ENCODE measurements around the gene OMG.

DNA sequence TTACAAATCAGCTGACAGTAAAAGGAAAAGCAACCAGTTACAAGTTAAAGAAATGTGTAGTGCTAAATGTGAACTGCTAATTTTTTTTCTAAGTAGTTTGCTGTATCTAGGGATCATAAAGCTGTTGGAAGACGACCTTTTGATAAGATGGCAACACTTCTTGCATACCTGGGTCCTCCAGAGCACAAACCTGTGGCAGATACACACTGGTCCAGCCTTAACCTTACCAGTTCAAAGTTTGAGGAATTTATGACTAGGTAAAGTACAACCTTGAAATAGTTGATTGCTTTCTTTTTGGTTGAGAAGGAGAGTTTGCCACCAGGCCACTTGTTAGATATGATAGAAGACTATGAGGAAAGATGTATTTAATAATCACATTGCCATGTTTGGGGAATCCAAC is 35.4 kb downstream of the OMG start:
- TF ChIP-seq, protein P1, sequence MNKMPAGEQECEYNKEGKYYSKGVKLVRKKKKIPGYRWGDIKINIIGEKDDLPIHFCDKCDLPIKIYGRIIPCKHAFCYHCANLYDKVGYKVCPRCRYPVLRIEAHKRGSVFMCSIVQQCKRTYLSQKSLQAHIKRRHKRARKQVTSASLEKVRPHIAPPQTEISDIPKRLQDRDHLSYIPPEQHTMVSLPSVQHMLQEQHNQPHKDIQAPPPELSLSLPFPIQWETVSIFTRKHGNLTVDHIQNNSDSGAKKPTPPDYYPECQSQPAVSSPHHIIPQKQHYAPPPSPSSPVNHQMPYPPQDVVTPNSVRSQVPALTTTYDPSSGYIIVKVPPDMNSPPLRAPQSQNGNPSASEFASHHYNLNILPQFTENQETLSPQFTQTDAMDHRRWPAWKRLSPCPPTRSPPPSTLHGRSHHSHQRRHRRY (tag by site-specific recombination; IDR thresholded peaks at IDR 0.05) = no peak
- TF ChIP-seq, protein P2, sequence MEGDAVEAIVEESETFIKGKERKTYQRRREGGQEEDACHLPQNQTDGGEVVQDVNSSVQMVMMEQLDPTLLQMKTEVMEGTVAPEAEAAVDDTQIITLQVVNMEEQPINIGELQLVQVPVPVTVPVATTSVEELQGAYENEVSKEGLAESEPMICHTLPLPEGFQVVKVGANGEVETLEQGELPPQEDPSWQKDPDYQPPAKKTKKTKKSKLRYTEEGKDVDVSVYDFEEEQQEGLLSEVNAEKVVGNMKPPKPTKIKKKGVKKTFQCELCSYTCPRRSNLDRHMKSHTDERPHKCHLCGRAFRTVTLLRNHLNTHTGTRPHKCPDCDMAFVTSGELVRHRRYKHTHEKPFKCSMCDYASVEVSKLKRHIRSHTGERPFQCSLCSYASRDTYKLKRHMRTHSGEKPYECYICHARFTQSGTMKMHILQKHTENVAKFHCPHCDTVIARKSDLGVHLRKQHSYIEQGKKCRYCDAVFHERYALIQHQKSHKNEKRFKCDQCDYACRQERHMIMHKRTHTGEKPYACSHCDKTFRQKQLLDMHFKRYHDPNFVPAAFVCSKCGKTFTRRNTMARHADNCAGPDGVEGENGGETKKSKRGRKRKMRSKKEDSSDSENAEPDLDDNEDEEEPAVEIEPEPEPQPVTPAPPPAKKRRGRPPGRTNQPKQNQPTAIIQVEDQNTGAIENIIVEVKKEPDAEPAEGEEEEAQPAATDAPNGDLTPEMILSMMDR (tag by site-specific recombination; IDR thresholded peaks at IDR 0.05) = no peak
- TF ChIP-seq, protein P3, sequence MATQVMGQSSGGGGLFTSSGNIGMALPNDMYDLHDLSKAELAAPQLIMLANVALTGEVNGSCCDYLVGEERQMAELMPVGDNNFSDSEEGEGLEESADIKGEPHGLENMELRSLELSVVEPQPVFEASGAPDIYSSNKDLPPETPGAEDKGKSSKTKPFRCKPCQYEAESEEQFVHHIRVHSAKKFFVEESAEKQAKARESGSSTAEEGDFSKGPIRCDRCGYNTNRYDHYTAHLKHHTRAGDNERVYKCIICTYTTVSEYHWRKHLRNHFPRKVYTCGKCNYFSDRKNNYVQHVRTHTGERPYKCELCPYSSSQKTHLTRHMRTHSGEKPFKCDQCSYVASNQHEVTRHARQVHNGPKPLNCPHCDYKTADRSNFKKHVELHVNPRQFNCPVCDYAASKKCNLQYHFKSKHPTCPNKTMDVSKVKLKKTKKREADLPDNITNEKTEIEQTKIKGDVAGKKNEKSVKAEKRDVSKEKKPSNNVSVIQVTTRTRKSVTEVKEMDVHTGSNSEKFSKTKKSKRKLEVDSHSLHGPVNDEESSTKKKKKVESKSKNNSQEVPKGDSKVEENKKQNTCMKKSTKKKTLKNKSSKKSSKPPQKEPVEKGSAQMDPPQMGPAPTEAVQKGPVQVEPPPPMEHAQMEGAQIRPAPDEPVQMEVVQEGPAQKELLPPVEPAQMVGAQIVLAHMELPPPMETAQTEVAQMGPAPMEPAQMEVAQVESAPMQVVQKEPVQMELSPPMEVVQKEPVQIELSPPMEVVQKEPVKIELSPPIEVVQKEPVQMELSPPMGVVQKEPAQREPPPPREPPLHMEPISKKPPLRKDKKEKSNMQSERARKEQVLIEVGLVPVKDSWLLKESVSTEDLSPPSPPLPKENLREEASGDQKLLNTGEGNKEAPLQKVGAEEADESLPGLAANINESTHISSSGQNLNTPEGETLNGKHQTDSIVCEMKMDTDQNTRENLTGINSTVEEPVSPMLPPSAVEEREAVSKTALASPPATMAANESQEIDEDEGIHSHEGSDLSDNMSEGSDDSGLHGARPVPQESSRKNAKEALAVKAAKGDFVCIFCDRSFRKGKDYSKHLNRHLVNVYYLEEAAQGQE (tag by site-specific recombination; IDR thresholded peaks at IDR 0.05) = no peak
- TF ChIP-seq KLF7 (tag by site-specific recombination; IDR thresholded peaks at IDR 0.05; ENCODE audit: borderline replicate concordance) = no peak
- no peak for TF ChIP-seq ZNF274 (IDR thresholded peaks at IDR 0.05; ENCODE audit: low read length)
- TF ChIP-seq ZNF274 (tag by site-specific recombination; IDR thresholded peaks at IDR 0.05; ENCODE audit: borderline replicate concordance) = no peak
- TF ChIP-seq, protein P4, sequence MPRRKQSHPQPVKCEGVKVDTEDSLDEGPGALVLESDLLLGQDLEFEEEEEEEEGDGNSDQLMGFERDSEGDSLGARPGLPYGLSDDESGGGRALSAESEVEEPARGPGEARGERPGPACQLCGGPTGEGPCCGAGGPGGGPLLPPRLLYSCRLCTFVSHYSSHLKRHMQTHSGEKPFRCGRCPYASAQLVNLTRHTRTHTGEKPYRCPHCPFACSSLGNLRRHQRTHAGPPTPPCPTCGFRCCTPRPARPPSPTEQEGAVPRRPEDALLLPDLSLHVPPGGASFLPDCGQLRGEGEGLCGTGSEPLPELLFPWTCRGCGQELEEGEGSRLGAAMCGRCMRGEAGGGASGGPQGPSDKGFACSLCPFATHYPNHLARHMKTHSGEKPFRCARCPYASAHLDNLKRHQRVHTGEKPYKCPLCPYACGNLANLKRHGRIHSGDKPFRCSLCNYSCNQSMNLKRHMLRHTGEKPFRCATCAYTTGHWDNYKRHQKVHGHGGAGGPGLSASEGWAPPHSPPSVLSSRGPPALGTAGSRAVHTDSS (tag by site-specific recombination; IDR thresholded peaks at IDR 0.05) = no peak

All from HEK293 (cell line).